Measurements from ENCODE around the gene CYP27B1.
A peak's percentile ranks its signal among the peaks of the same experiment; 100 is the strongest.

The CYP27B1 gene

DNA sequence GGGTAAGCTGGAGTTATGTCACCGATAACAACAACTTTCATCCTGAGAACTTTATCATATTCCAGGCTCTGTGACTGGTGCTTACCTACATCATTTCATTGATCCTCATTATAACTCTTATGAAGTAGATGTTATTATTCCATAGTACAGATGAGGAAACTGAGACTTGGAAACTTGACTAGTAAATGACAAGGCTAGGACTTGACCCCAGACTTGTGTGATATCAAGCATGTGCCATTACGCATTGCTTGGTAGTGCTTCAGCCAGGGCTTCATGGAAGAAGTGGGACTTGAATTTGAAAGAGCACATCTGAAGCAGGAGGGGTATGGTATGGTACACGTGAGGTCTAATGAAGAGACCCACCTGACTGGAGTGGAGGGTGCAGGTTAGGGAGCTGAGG is 39.8 kb upstream of the CYP27B1 start:
- H3K27me3 Mint-ChIP-seq = no peaks in the 10 kb centered on the region
- no peaks in the 10 kb centered on the region for H3K9me3 Mint-ChIP-seq
- peaks cover 6% of the 10 kb centered on the region for H3K36me3 Mint-ChIP-seq (ENCODE audit: insufficient read depth)
- ATAC-seq (replicated peaks; ENCODE audit: extremely low read depth, poor library complexity, severe bottlenecking) (no peak), DNase-seq (ENCODE audit: low spot score in 2 of 2) (no peak)
- no peak overlapping the region for H3K4me3 Mint-ChIP-seq
- H3K27ac Mint-ChIP-seq (ENCODE audit: low read depth) = no peak overlapping the region
- no peaks in the 10 kb centered on the region for H3K4me1 Mint-ChIP-seq

GRCh38 chr12:57803319-57803893 is 36.5 kb upstream of the CYP27B1 start:
- H3K27me3 Mint-ChIP-seq = no peaks in the 10 kb centered on the region
- H3K4me1 Mint-ChIP-seq = no peaks in the 10 kb centered on the region
- ATAC-seq (replicated peaks; ENCODE audit: extremely low read depth, poor library complexity, severe bottlenecking) (no peak), DNase-seq (ENCODE audit: low spot score in 2 of 2) (no peak)
- peaks cover 4% of the 10 kb centered on the region for H3K36me3 Mint-ChIP-seq (ENCODE audit: insufficient read depth)
- H3K4me3 Mint-ChIP-seq = no peak overlapping the region
- H3K9me3 Mint-ChIP-seq = no peaks in the 10 kb centered on the region
- H3K27ac Mint-ChIP-seq (ENCODE audit: low read depth) = no peak overlapping the region

DNA sequence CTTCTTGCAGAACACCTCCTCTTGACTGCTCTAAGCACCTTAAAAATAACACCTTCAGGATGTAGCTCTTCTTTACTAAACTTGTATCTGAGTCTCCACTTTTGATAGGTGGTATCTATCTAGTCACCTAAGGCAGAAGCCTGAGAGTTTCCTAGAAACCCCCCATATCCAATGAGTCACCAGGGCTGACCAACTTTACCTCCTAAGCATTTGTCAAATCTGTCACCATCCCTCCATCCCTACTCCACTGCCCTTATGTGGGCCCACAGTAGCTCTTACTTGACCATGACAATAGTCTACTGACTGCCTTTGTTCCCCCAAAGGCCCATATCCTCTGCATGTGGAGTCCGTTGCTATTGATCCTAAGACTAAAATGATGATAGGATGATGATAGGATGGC is 35.7 kb upstream of the CYP27B1 start:
- ATAC-seq (replicated peaks; ENCODE audit: extremely low read depth, poor library complexity, severe bottlenecking) = no peak
- no peak for DNase-seq (ENCODE audit: low spot score in 2 of 2)
- Mint-ChIP-seq H3K27ac (ENCODE audit: low read depth) (no peak overlapping the region), H3K4me1 (no peaks in the 10 kb centered on the region), H3K36me3 (ENCODE audit: insufficient read depth) (peaks cover 7% of the 10 kb centered on the region), H3K27me3 (no peaks in the 10 kb centered on the region), H3K9me3 (no peaks in the 10 kb centered on the region), H3K4me3 (no peak overlapping the region)

GRCh38 chr12:57800965-57801364 is 34.1 kb upstream of the CYP27B1 start:
- ATAC-seq (replicated peaks; ENCODE audit: extremely low read depth, poor library complexity, severe bottlenecking) (no peak), DNase-seq (ENCODE audit: low spot score in 2 of 2) (no peak)
- H3K27ac Mint-ChIP-seq (ENCODE audit: low read depth) = no peak overlapping the region
- peaks cover 17% of the 10 kb centered on the region for H3K36me3 Mint-ChIP-seq (ENCODE audit: insufficient read depth)
- H3K4me3 Mint-ChIP-seq = no peak overlapping the region
- H3K27me3 Mint-ChIP-seq = no peaks in the 10 kb centered on the region
- no peaks in the 10 kb centered on the region for H3K4me1 Mint-ChIP-seq
- no peaks in the 10 kb centered on the region for H3K9me3 Mint-ChIP-seq

- Mint-ChIP-seq H3K4me3 (no peak overlapping the region), H3K9me3 (no peaks in the 10 kb centered on the region), H3K36me3 (ENCODE audit: insufficient read depth) (peaks cover 31% of the 10 kb centered on the region), H3K4me1 (no peaks in the 10 kb centered on the region), H3K27me3 (no peaks in the 10 kb centered on the region), H3K27ac (ENCODE audit: low read depth) (peak overlapping the region; percentile 1)
- DNase-seq (ENCODE audit: low spot score in 2 of 2) (no peak), ATAC-seq (replicated peaks; ENCODE audit: extremely low read depth, poor library complexity, severe bottlenecking) (no peak)
Observed at GRCh38 chr12:57797933-57798332, 31.1 kb upstream of the CYP27B1 start.

- ATAC-seq (replicated peaks; ENCODE audit: extremely low read depth, poor library complexity, severe bottlenecking) (no peak), DNase-seq (ENCODE audit: low spot score in 2 of 2) (no peak)
- no peak overlapping the region for H3K4me3 Mint-ChIP-seq
- H3K36me3 Mint-ChIP-seq (ENCODE audit: insufficient read depth) = peaks cover 37% of the 10 kb centered on the region
- no peaks in the 10 kb centered on the region for H3K9me3 Mint-ChIP-seq
- H3K27me3 Mint-ChIP-seq = no peaks in the 10 kb centered on the region
- no peaks in the 10 kb centered on the region for H3K4me1 Mint-ChIP-seq
- peak overlapping the region; percentile 1 for H3K27ac Mint-ChIP-seq (ENCODE audit: low read depth)
Observed at GRCh38 chr12:57796996-57797395, 30.1 kb upstream of the CYP27B1 start.

GRCh38 chr12:57795354-57795753 is 28.5 kb upstream of the CYP27B1 start:
- Mint-ChIP-seq H3K27ac (ENCODE audit: low read depth) (no peak overlapping the region), H3K36me3 (ENCODE audit: insufficient read depth) (peaks cover 48% of the 10 kb centered on the region), H3K9me3 (no peaks in the 10 kb centered on the region), H3K27me3 (no peaks in the 10 kb centered on the region), H3K4me3 (no peak overlapping the region), H3K4me1 (no peaks in the 10 kb centered on the region)
- no peak for ATAC-seq (replicated peaks; ENCODE audit: extremely low read depth, poor library complexity, severe bottlenecking)
- no peak for DNase-seq (ENCODE audit: low spot score in 2 of 2)

- H3K36me3 Mint-ChIP-seq (ENCODE audit: insufficient read depth) = peaks cover 58% of the 10 kb centered on the region
- DNase-seq (ENCODE audit: low spot score in 2 of 2) (no peak), ATAC-seq (replicated peaks; ENCODE audit: extremely low read depth, poor library complexity, severe bottlenecking) (no peak)
- no peaks in the 10 kb centered on the region for H3K9me3 Mint-ChIP-seq
- H3K27ac Mint-ChIP-seq (ENCODE audit: low read depth) = no peak overlapping the region
- H3K4me3 Mint-ChIP-seq = no peak overlapping the region
- no peaks in the 10 kb centered on the region for H3K27me3 Mint-ChIP-seq
- H3K4me1 Mint-ChIP-seq = no peaks in the 10 kb centered on the region
Observed at GRCh38 chr12:57793920-57794319, 27.0 kb upstream of the CYP27B1 start.

GRCh38 chr12:57783861-57784260 is 17.0 kb upstream of the CYP27B1 start:
- Mint-ChIP-seq H3K36me3 (ENCODE audit: insufficient read depth) (peaks cover 36% of the 10 kb centered on the region), H3K4me3 (peak overlapping the region; percentile 96), H3K9me3 (no peaks in the 10 kb centered on the region), H3K27ac (ENCODE audit: low read depth) (no peak overlapping the region), H3K4me1 (peaks cover 22% of the 10 kb centered on the region), H3K27me3 (no peaks in the 10 kb centered on the region)
- no peak for ATAC-seq (replicated peaks; ENCODE audit: extremely low read depth, poor library complexity, severe bottlenecking)
- no peak for DNase-seq (ENCODE audit: low spot score in 2 of 2)

- peaks cover 32% of the 10 kb centered on the region for H3K36me3 Mint-ChIP-seq (ENCODE audit: insufficient read depth)
- peak overlapping the region; percentile 96 for H3K4me3 Mint-ChIP-seq
- H3K27me3 Mint-ChIP-seq = no peaks in the 10 kb centered on the region
- peaks cover 22% of the 10 kb centered on the region for H3K4me1 Mint-ChIP-seq
- H3K27ac Mint-ChIP-seq (ENCODE audit: low read depth) = peak overlapping the region; percentile 97
- H3K9me3 Mint-ChIP-seq = no peaks in the 10 kb centered on the region
- ATAC-seq (replicated peaks; ENCODE audit: extremely low read depth, poor library complexity, severe bottlenecking) (no peak), DNase-seq (ENCODE audit: low spot score in 2 of 2) (no peak)
Observed at GRCh38 chr12:57783466-57783801, 16.6 kb upstream of the CYP27B1 start.

DNA sequence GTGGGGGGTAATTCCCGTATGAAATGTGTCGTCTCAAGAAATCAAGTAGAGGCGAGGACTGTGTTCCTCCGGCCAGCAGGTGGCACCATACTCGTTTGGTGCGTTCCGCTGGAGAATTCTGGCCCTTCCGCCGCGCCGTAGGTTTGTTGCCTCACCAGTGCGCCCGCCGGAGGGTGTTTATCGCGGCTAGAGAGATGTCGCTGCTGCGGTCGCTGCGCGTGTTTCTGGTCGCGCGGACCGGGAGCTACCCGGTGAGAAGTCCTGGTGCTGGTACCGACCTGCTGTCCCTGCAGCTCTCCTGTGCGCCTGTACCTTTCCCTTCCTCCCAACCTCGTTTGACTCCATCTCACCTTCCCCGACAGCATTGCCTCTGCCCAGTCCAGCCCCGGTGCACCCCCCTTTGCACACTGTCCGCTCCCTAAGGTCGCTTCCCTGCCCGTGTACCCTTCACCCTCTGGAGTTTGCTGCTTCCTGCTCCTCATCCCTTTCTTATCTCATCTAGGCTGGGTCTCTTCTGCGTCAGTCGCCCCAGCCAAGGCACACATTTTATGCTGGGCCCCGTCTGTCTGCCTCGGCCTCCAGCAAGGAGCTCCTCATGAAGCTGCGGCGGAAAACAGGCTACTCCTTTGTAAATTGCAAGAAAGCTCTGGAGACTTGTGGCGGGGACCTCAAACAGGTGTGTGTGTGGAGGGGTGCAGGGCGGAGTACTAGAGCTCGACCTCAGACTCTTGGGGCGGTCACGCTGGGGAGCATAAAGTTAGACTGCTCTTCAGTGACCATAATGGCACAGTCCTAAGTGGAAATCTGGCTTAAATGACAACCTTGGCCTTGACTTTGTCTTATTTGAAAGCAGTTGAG is 16.0 kb upstream of the CYP27B1 start, which contains the start of gene TSFM:
Gene TSFM, plus strand, starts transcription at position 180 of the 858 bp plus-strand sequence. Its CDS starts 15 bp downstream, at position 195.
- no peaks in the 10 kb centered on the region for H3K9me3 Mint-ChIP-seq
- peak within 1 kb of the TSS; percentile 97 for H3K27ac Mint-ChIP-seq (ENCODE audit: low read depth)
- no peaks in the 10 kb centered on the region for H3K27me3 Mint-ChIP-seq
- peaks cover 26% of the 10 kb centered on the region for H3K36me3 Mint-ChIP-seq (ENCODE audit: insufficient read depth)
- H3K4me1 Mint-ChIP-seq = peaks cover 22% of the 10 kb centered on the region
- peak within 1 kb of the TSS; percentile 96 for H3K4me3 Mint-ChIP-seq
- ATAC-seq (replicated peaks; ENCODE audit: extremely low read depth, poor library complexity, severe bottlenecking) (peak; percentile 77), DNase-seq (ENCODE audit: low spot score in 2 of 2) (peak; percentile 92 to 96)

GRCh38 chr12:57782243-57782607 is 15.3 kb upstream of the CYP27B1 start:
- Mint-ChIP-seq H3K27me3 (no peaks in the 10 kb centered on the region), H3K4me3 (peak overlapping the region; percentile 96), H3K27ac (ENCODE audit: low read depth) (peak overlapping the region; percentile 97), H3K4me1 (peaks cover 22% of the 10 kb centered on the region), H3K9me3 (no peaks in the 10 kb centered on the region), H3K36me3 (ENCODE audit: insufficient read depth) (peaks cover 20% of the 10 kb centered on the region)
- ATAC-seq (replicated peaks; ENCODE audit: extremely low read depth, poor library complexity, severe bottlenecking) (peak; percentile 3), DNase-seq (ENCODE audit: low spot score in 2 of 2) (no peak)

- peaks cover 19% of the 10 kb centered on the region for H3K36me3 Mint-ChIP-seq (ENCODE audit: insufficient read depth)
- H3K27ac Mint-ChIP-seq (ENCODE audit: low read depth) = peak overlapping the region; percentile 97
- no peaks in the 10 kb centered on the region for H3K9me3 Mint-ChIP-seq
- no peak for ATAC-seq (replicated peaks; ENCODE audit: extremely low read depth, poor library complexity, severe bottlenecking)
- H3K27me3 Mint-ChIP-seq = no peaks in the 10 kb centered on the region
- peaks cover 22% of the 10 kb centered on the region for H3K4me1 Mint-ChIP-seq
- DNase-seq (ENCODE audit: low spot score in 2 of 2) = no peak
- H3K4me3 Mint-ChIP-seq = peak overlapping the region; percentile 96
Observed at GRCh38 chr12:57781801-57782200, 14.9 kb upstream of the CYP27B1 start.

Measured in central memory CD8-positive, alpha-beta T cell (primary cell).